Measurements from ENCODE around the gene RERE. TPM values are rescaled to one million over a fixed set of nuclear protein-coding genes. Genes with fewer than 3 reads are reported as not detected.

The RERE gene
- total RNA-seq, 1 experiment from 2014 or later = 55.2 TPM

DNA sequence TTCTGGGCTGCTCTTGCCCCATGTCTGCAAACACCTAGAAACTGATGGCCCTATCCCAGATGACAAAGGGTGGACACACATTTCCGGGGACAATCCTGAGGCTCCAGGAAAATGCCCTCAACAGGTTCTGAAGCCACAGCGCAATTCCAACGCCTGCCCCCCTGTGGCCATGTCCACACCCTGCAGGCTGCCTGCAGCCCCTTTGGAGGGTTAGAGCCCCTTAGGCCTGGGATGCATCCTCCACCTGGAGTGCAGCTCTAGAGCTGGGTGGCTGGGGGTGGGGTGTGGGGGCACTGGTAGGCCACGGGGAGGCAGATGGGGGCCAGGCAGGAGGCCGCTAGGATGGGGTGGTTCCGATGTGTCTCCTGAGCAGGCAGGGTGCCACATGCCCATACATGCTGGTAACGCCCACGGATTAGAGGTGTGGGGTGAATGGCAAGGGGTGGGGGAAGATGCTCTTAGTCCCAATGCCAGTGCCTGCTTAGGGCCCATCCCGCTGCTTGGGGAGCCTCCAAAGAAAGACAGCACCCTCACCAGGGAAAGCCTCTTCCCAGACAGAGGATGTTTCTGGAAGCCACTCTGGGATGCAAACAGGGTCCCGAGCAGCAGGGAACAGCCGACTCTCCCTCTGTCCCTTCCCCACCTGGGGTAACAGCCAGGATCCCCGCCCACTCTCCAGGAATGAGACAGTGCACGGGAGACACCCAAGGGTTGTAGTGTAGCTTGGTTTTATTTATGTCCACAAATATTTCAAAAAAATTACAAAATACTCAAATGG lies 465.6 kb downstream of the RERE start:
- Histone ChIP-seq H3K4me3 (ENCODE audit: low read length) (no peak overlapping the region), H3K9ac (ENCODE audit: low read length) (no peak overlapping the region), H3K9me2 (replicated peaks; ENCODE audit: insufficient read depth, low read length) (no peaks in the 10 kb centered on the region), H3K27me3 (ENCODE audit: low read length) (no peaks in the 10 kb centered on the region), H3K27ac (ENCODE audit: low read length) (no peak overlapping the region), H3K4me1 (ENCODE audit: low read length) (no peaks in the 10 kb centered on the region), H3K36me3 (ENCODE audit: insufficient read depth, low read length) (peaks cover 9% of the 10 kb centered on the region), H2AFZ (ENCODE audit: low read length) (no peak overlapping the region), H4K20me1 (ENCODE audit: insufficient read depth, low read depth, low read length) (peaks cover 33% of the 10 kb centered on the region; the same call in 1 of the 2 replicates), H3K79me2 (ENCODE audit: low read length) (no peaks in the 10 kb centered on the region), H3K9me3 (ENCODE audit: low read length) (no peaks in the 10 kb centered on the region), H3K4me2 (ENCODE audit: low read depth, low read length, poor library complexity, severe bottlenecking) (no peak overlapping the region)
- DNase-seq = peak; percentile 59

DNA sequence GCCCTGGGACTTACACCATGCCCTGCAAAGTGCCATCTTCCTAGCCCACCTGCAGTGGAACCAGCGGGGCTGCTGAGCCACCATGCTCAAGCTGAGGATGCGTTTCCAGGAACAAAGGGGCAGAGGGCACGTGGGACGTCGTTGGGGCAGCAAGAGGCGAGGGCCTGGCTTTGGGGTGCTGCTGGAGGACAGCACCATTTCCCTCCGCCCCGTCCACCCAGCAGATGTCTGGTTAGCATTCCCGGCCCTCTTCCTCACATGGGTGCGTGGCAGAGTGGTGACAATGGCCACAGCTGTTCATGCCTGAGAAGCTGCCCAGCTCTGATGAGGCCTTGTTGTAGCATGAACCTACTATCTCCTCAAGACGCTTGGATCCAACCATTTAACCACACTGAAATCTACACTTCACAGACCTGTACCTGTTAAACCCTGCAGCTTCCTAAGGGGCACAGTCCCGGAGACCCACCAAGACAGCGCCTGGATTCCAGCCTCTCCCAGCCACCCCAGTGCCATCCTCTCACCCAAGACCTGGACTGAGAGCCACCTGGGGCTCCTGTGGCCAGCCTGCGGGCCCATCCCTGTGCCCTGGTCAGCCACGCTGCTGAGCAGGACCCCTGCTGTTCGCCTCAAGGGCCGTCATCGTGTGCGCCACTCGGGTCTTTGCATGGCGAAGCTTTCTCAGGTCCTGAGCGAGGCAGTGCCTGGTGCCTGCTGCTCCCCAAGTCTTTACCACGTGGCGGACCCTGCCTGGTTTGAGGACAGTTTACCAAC lies 466.3 kb downstream of the RERE start:
- peaks cover 31% of the 10 kb centered on the region; the same call in 1 of the 2 replicates for H4K20me1 ChIP-seq (ENCODE audit: insufficient read depth, low read depth, low read length)
- DNase-seq = no peak
- H3K9me3 ChIP-seq (ENCODE audit: low read length) = no peaks in the 10 kb centered on the region
- no peaks in the 10 kb centered on the region for H3K27me3 ChIP-seq (ENCODE audit: low read length)
- no peak overlapping the region for H3K27ac ChIP-seq (ENCODE audit: low read length)
- no peaks in the 10 kb centered on the region for H3K4me1 ChIP-seq (ENCODE audit: low read length)
- peaks cover 9% of the 10 kb centered on the region for H3K36me3 ChIP-seq (ENCODE audit: insufficient read depth, low read length)
- H3K4me2 ChIP-seq (ENCODE audit: low read depth, low read length, poor library complexity, severe bottlenecking) = no peak overlapping the region
- H2AFZ ChIP-seq (ENCODE audit: low read length) = no peak overlapping the region
- H3K4me3 ChIP-seq (ENCODE audit: low read length) = no peak overlapping the region
- no peaks in the 10 kb centered on the region for H3K79me2 ChIP-seq (ENCODE audit: low read length)
- no peak overlapping the region for H3K9ac ChIP-seq (ENCODE audit: low read length)
- H3K9me2 ChIP-seq (replicated peaks; ENCODE audit: insufficient read depth, low read length) = no peaks in the 10 kb centered on the region

DNA sequence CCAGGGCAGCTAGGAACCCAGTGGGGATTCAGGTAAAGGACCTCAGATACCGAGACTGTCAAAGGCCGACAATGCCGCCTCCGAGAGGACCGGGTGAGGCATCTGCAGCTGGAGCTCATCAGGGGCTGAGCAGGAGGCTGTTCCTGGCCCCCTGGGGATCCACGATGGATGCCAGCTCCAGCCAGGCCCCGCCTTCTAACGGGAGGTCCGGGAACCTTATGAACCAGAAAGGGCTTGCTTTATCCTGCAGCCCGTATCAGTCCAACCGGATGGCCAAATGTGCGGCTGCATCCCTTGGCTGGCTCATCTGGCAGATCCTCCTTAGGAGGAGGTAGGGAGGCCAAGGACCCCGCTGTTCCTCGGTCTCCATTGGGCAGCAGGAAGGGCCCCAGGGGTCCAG lies 467.5 kb downstream of the RERE start:
- no peak for DNase-seq
- Histone ChIP-seq H3K9me2 (replicated peaks; ENCODE audit: insufficient read depth, low read length) (no peaks in the 10 kb centered on the region), H3K4me2 (ENCODE audit: low read depth, low read length, poor library complexity, severe bottlenecking) (no peak overlapping the region), H2AFZ (ENCODE audit: low read length) (no peak overlapping the region), H4K20me1 (ENCODE audit: insufficient read depth, low read depth, low read length) (peaks cover 31% of the 10 kb centered on the region; the same call in 1 of the 2 replicates), H3K79me2 (ENCODE audit: low read length) (no peaks in the 10 kb centered on the region), H3K27me3 (ENCODE audit: low read length) (no peaks in the 10 kb centered on the region), H3K36me3 (ENCODE audit: insufficient read depth, low read length) (peaks cover 9% of the 10 kb centered on the region), H3K4me3 (ENCODE audit: low read length) (no peak overlapping the region), H3K9me3 (ENCODE audit: low read length) (no peaks in the 10 kb centered on the region), H3K9ac (ENCODE audit: low read length) (no peak overlapping the region), H3K4me1 (ENCODE audit: low read length) (no peaks in the 10 kb centered on the region), H3K27ac (ENCODE audit: low read length) (no peak overlapping the region)

DNA sequence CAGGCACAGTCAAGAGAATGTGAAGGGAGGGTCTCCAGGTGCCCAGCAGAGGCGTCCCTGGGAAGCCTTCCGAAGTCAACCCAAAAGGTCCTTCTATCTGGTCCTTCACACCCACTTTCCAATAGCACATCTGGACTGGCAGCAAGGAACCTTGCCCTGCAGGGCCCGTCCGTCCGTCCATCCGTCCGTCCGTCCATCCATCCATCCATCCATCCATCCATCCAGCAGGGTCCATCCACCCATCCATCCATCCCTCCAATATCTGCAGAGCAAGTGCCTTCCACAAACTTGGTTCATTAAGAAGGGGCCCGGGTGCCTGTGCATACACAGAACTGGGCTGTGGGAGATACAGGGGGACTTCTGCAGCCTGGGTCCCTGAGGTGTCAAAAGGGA lies 468.0 kb downstream of the RERE start:
- H3K4me1 ChIP-seq (ENCODE audit: low read length) = no peaks in the 10 kb centered on the region
- H3K9me3 ChIP-seq (ENCODE audit: low read length) = no peaks in the 10 kb centered on the region
- no peak overlapping the region for H3K9ac ChIP-seq (ENCODE audit: low read length)
- H3K9me2 ChIP-seq (replicated peaks; ENCODE audit: insufficient read depth, low read length) = no peaks in the 10 kb centered on the region
- H3K36me3 ChIP-seq (ENCODE audit: insufficient read depth, low read length) = peaks cover 7% of the 10 kb centered on the region
- H3K79me2 ChIP-seq (ENCODE audit: low read length) = no peaks in the 10 kb centered on the region
- no peak overlapping the region for H3K4me3 ChIP-seq (ENCODE audit: low read length)
- no peak overlapping the region for H2AFZ ChIP-seq (ENCODE audit: low read length)
- peak; percentile 55 for DNase-seq
- H3K27ac ChIP-seq (ENCODE audit: low read length) = no peak overlapping the region
- peaks cover 31% of the 10 kb centered on the region; the same call in 1 of the 2 replicates for H4K20me1 ChIP-seq (ENCODE audit: insufficient read depth, low read depth, low read length)
- H3K27me3 ChIP-seq (ENCODE audit: low read length) = no peaks in the 10 kb centered on the region
- H3K4me2 ChIP-seq (ENCODE audit: low read depth, low read length, poor library complexity, severe bottlenecking) = no peak overlapping the region

DNA sequence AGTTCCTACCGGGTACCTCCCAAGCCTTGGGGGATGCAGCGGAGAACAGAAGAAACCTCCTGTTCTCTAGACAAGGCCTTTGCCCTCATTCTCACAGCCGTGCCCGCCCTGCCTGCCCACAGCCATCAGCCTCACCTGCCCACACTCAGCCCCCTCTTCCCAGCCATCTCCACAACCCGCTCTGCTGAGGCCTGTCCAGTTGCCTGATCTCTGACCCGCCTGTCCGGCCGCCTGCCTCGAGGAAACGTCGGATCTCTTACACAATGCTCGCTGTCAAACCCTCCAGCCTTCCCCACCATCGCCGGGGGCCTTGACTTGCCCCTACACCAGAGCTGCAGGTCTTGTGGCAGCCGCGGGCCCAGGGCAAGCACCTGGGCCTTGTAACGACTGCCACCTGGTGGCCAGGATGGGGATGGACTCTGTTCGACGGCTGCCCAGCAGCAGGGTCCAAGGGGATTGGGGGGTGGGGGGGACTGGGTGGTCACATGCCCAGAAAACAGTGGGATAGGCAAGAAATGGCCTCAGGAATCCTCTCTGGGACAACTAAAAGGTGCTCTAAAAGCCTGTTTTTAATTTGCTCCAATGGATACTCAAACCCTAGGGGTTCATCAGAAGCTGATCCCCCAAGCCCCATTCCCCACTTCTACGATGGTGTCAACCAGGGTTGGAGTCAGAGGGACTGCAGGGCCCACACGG lies 468.5 kb downstream of the RERE start:
- peak; percentile 82 for DNase-seq
- H3K9me2 ChIP-seq (replicated peaks; ENCODE audit: insufficient read depth, low read length) = no peaks in the 10 kb centered on the region
- H3K9me3 ChIP-seq (ENCODE audit: low read length) = no peaks in the 10 kb centered on the region
- H2AFZ ChIP-seq (ENCODE audit: low read length) = no peak overlapping the region
- no peaks in the 10 kb centered on the region for H3K27me3 ChIP-seq (ENCODE audit: low read length)
- no peaks in the 10 kb centered on the region for H3K79me2 ChIP-seq (ENCODE audit: low read length)
- H3K36me3 ChIP-seq (ENCODE audit: insufficient read depth, low read length) = peaks cover 5% of the 10 kb centered on the region
- peaks cover 29% of the 10 kb centered on the region; the same call in 1 of the 2 replicates for H4K20me1 ChIP-seq (ENCODE audit: insufficient read depth, low read depth, low read length)
- no peak overlapping the region for H3K4me2 ChIP-seq (ENCODE audit: low read depth, low read length, poor library complexity, severe bottlenecking)
- H3K27ac ChIP-seq (ENCODE audit: low read length) = no peak overlapping the region
- H3K4me1 ChIP-seq (ENCODE audit: low read length) = no peaks in the 10 kb centered on the region
- no peak overlapping the region for H3K4me3 ChIP-seq (ENCODE audit: low read length)
- H3K9ac ChIP-seq (ENCODE audit: low read length) = no peak overlapping the region

DNA sequence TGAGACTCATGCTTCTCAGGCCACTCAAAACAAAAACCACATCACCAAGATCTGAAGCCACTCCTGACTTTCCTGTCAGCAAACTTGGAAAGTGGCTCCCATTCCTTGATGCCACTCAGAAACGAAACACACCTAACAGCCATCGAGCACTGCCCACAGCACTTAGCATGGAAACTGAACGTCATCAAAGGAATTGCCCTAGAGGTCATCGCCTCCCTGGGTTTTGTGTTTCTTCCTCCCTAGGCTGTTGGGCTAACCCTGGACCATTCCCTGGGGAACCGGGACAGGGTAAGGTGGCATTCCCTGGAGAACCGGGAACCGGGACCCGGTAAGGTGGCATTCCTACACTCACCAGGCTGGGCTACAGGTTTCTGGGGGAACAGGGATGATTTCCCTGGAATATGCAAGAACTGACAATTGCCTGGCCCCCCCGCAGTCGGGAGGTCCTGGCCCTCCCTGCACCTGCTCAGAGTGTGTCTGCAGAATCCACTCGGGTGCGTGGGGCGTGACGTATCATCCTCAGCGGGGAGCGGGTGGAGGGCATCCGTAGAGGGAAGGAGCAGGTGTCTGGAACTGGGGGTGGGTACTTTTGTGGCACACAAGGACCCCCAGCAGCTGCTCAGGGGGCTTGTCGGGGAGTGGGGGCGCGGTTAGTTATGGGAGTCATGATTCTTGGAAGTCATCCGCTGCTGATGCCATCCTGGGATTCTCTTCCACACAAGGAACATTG lies 469.2 kb downstream of the RERE start:
- H3K4me2 ChIP-seq (ENCODE audit: low read depth, low read length, poor library complexity, severe bottlenecking) = no peak overlapping the region
- no peak overlapping the region for H3K27ac ChIP-seq (ENCODE audit: low read length)
- H3K27me3 ChIP-seq (ENCODE audit: low read length) = no peaks in the 10 kb centered on the region

DNA sequence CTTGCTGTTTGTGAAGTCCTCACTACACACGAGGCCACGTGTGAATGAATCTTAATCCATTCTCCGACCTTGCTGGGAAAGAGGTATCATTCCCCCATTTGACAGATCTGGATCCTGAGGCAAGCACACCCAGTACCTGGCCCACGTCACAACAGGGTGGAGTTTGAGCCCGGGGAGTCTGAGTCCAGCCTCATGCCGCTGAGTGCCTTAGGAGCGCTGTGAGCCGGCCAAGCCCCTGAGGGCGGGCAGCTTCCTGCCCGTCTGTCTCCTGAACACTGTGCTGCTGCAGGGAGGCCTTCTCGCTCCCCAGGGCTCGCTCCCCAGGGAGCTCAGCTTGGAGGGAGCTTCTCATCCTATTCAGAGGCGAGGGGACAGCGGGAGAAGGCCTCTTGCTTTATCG lies 469.8 kb downstream of the RERE start:
- no peak overlapping the region for H3K4me3 ChIP-seq (ENCODE audit: low read length)
- H3K36me3 ChIP-seq (ENCODE audit: insufficient read depth, low read length) = no peaks in the 10 kb centered on the region; the same call in 1 of the 2 replicates
- H2AFZ ChIP-seq (ENCODE audit: low read length) = no peak overlapping the region
- no peaks in the 10 kb centered on the region for H3K79me2 ChIP-seq (ENCODE audit: low read length)
- no peaks in the 10 kb centered on the region for H3K9me3 ChIP-seq (ENCODE audit: low read length)
- H3K4me1 ChIP-seq (ENCODE audit: low read length) = no peaks in the 10 kb centered on the region
- no peaks in the 10 kb centered on the region for H3K27me3 ChIP-seq (ENCODE audit: low read length)
- no peak overlapping the region for H3K4me2 ChIP-seq (ENCODE audit: low read depth, low read length, poor library complexity, severe bottlenecking)
- peaks cover 26% of the 10 kb centered on the region; the same call in 1 of the 2 replicates for H4K20me1 ChIP-seq (ENCODE audit: insufficient read depth, low read depth, low read length)
- H3K9ac ChIP-seq (ENCODE audit: low read length) = no peak overlapping the region
- no peak overlapping the region for H3K27ac ChIP-seq (ENCODE audit: low read length)
- no peak for DNase-seq
- H3K9me2 ChIP-seq (replicated peaks; ENCODE audit: insufficient read depth, low read length) = no peaks in the 10 kb centered on the region

More for the DNA sequence above, 469.2 kb downstream of the RERE start:
- no peaks in the 10 kb centered on the region for H3K79me2 ChIP-seq (ENCODE audit: low read length)
- H2AFZ ChIP-seq (ENCODE audit: low read length) = no peak overlapping the region
- H3K9ac ChIP-seq (ENCODE audit: low read length) = no peak overlapping the region
- H3K4me1 ChIP-seq (ENCODE audit: low read length) = no peaks in the 10 kb centered on the region
- H3K4me3 ChIP-seq (ENCODE audit: low read length) = no peak overlapping the region
- peaks cover 28% of the 10 kb centered on the region; the same call in 1 of the 2 replicates for H4K20me1 ChIP-seq (ENCODE audit: insufficient read depth, low read depth, low read length)
- DNase-seq = no peak
- H3K9me3 ChIP-seq (ENCODE audit: low read length) = no peaks in the 10 kb centered on the region
- H3K36me3 ChIP-seq (ENCODE audit: insufficient read depth, low read length) = peaks cover 2% of the 10 kb centered on the region; the same call in 1 of the 2 replicates
- no peaks in the 10 kb centered on the region for H3K9me2 ChIP-seq (replicated peaks; ENCODE audit: insufficient read depth, low read length)

Data from Karpas-422 (cell line).